NCI-H146 treated with DMSO at 0.1 percent for 48 hours (cell line): Measurements from ENCODE around the gene DPH6.

ENCODE experiments used
- DNase-seq: peaks from one replicate; lab custom pipeline; 2025; ENCODE audit not compliant: unreplicated experiment; lab: John Stamatoyannopoulos, UW

DPH6 gene

DNA sequence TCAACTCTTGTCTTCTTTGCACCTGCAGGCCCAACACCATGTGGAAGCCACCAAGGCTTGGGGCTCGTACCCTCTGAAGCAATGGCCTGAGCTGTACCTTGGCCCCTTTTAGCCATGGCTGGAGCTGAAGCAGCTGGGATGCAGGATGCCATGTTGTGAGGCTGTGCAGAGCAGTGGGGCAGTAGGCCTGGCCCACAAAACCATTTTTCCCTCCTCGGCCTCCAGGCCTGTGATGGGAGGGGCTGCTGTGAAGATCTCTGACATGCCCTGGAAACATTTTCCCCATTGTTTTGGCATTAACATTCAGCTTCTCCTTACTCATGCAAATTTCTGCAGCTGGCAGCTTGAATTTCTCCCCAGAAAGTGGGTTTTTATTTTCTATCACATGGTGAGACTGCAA, 58.5 kb downstream of the DPH6 start:
- no peak for DNase-seq

DNA sequence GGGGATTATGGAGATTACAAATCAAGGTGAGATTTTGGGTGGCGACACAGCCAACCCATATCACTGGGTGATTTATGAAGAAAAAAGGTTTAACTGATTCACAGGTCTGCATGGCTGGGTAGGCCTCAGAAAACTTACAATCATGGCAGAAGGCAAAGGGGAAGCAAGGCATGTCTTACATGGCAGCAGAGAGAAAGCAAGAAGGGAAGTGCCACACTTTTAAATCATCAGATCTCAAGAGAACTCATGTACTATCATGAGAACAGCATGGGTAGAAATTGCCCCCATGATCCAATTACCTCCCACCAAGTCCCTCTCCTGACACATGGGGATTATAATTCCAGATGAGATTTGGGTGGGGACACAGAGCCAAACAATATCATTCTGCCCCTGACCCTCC, 59.7 kb downstream of the DPH6 start:
- DNase-seq, result no peak

DNA sequence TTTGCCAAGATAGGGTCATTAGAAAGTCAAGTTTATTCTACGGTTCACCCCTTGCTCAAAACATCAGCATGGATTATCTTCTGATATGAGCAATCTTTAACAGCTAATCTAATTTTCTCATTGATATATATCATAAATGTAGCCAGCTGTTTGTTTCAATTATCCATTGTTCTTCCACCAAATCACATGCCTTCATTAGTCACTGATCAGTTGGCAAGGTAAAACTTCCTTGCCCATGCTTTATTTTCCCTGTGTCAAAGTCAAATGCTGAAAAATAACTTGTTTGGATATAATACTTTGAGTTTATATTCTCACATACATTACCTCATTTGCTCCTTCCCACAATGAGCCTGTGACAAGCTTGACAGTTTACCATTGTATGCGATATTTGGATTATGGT, 60.6 kb downstream of the DPH6 start:
- DNase-seq, result no peak

GRCh38 chr15:35484231-35484945, 61.6 kb downstream of the DPH6 start:
- DNase-seq, result no peak

GRCh38 chr15:35481992-35482391, 64.0 kb downstream of the DPH6 start:
- DNase-seq, result no peak

GRCh38 chr15:35481064-35481463, 64.9 kb downstream of the DPH6 start:
- no peak for DNase-seq

DNA sequence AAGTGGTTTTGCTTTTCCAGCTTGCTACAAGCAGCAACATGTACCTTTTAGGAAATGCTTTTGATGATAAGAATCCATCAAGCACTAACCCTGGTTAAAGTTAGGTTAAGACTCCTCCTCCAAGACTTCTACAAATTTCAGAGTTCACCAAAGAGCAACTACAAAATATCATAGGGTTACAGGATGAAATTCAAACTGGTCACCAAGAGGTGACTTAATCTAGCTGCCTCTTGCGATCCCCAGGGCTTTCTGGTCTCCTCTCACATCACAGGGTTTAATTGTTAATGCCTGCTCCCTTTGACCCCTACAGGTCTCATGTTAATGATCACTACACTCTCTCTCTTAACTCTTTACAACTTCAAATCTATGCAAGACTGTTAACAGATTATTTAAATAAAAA, 66.5 kb downstream of the DPH6 start:
- no peak for DNase-seq

- DNase-seq, result no peak
Observed at GRCh38 chr15:35477312-35478262, 68.4 kb downstream of the DPH6 start.

GRCh38 chr15:35471024-35471423, 74.9 kb downstream of the DPH6 start:
- DNase-seq, result no peak

GRCh38 chr15:35470441-35470840, 75.5 kb downstream of the DPH6 start:
- no peak for DNase-seq

- no peak for DNase-seq
Observed at GRCh38 chr15:35466476-35466875, 79.5 kb downstream of the DPH6 start.

DNA sequence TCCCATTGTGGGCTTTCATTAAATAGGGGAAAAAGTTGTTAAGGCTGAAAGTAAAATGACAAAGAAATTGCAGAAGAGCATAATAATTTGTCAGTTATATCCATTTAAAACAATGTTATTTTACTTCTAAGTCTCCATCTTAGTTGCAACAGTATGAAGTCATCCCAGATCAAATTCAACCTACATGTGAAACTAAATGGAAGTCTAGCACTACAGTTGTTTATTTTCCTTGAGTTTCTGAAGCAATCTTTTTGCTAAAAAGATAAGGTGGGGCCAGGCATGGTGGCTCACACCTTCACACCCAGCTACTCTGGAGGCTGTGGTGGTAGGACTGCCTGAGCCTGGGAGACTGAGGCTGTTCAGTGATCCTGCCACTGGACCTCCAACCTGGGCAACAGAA, 80.2 kb downstream of the DPH6 start:
- no peak for DNase-seq

GRCh38 chr15:35460616-35461015, 85.3 kb downstream of the DPH6 start:
- no peak for DNase-seq

DNA sequence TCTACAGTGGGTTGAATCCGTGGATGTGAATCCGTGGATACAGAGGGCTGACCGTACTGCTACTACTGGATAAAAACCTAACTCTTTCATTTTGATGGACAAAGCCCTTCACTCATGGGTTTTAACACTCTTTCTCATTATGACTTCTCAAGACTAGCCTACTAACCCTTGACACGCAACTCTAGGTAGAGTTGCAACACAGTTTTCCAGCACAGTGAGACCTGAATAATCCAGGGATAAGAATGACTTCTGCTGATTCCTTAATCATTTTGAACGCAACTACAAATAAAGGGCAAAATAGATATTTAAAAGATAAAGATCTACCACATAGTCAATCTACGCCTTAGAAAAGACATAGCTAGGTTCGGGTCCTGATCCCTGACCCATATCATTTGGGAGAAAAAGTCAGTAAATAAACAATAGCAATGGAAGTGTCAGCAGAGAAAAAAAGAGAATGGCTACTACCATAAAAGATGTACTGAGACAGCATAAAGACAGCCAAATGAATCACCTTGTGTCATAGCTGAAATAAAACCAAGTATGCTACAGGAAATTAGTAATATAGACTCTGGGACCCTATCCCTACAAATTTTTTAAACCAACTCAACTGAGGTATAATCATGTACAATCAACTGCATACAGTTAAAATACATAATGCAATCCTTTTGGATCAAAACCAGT, 87.6 kb downstream of the DPH6 start:
- DNase-seq, result no peak

DNA sequence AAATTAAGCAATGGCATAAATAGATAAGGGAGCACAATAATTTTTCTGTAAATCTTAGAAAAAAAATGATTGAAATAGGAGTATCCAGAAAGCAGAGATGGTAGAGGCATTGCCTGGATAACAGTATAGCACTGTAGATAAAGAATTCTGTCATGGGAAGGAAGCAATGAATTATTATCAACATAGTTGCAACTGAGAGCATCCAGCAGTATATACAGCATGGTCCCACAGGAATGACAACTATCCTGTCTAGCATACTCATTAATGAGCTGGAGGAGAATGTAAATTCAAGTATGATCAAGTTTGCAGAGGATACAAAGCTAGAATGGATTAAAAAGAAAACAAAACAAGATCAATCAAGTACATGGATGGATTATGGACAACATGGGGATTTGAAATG, 90.8 kb downstream of the DPH6 start:
- no peak for DNase-seq

- DNase-seq, result no peak
Observed at GRCh38 chr15:35450492-35450891, 95.5 kb downstream of the DPH6 start.

GRCh38 chr15:35448294-35448693, 97.7 kb downstream of the DPH6 start:
- no peak for DNase-seq

- DNase-seq, result no peak
Observed at GRCh38 chr15:35445891-35446290, 100.1 kb downstream of the DPH6 start.

- no peak for DNase-seq
Observed at GRCh38 chr15:35444557-35445204, 101.3 kb downstream of the DPH6 start.

DNA sequence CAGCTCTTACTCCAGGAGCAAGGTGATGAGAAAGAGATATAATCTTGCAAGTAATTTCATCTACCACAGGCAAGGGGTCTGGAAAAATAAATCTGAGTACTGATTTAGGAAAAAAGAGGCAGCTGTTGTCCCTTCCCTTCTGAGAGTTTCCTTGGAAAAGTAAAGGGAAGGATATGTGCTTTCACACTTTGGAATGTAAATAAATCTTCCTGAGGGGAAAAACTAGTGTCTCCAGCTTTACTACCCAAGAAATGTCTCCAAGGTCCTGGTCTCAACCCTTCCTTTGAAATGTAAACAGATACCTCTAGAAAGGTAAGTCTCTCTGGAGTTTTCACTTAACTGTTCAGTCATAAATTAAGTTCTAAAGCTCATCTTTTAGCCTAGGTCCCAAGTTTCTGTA, 102.6 kb downstream of the DPH6 start:
- no peak for DNase-seq

DNA sequence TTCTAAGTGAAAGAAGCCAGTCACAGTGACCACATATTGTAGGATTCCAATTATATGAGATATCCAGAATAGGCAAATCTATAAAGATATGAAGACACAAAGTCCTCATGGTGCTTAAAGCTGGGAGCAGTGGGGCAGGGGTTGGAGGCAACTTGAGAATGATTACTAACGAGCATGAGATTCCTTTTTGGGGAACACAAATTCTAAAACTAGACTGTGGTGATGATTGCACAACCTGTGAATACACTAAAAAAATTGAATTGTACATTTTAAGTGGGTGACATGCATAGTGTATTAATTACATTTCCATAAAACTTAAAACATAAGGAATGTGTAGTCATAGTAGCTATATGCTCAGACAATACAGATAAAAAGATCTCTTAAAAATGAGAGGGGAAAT, 103.2 kb downstream of the DPH6 start:
- no peak for DNase-seq
